Neural cell (in vitro differentiated cells): Measurements from ENCODE around the gene STMN3. TPM values are rescaled to one million over a fixed set of nuclear protein-coding genes. Genes with fewer than 3 reads are reported as not detected.

Experiments
- H2AFZ ChIP-seq: fragments of 200-600, 300-800 bp; sonication (generic), shearing (Covaris generic); 2 replicates; pipeline ENCODE4 v1.6.0; 2014; ENCODE audit warnings: low read depth, mild to moderate bottlenecking, antibody characterized with exemption, low read length, moderate library complexity
- H3F3A ChIP-seq: fragments of 200-600 bp; shearing (Covaris generic); 2 replicates; pipeline ENCODE4 v1.6.1; 2016; ENCODE audit warnings: mild to moderate bottlenecking, moderate library complexity, mixed read lengths, antibody characterized with exemption, low read length; ENCODE audit not compliant: insufficient read depth, poor library complexity, severe bottlenecking
- H3K27ac ChIP-seq: fragments of 200-600, 300-800 bp; sonication (generic), shearing (Covaris generic); 2 replicates; pipeline ENCODE4 v1.5.1; 2014; ENCODE audit warnings: mild to moderate bottlenecking, low read length, moderate library complexity
- H3K27me3 ChIP-seq: fragments of 300-800, 200-600 bp; sonication (generic), shearing (Covaris generic); 2 replicates; pipeline ENCODE4 v1.6.0; 2014; ENCODE audit warnings: mild to moderate bottlenecking, low read depth, low read length, moderate library complexity; ENCODE audit not compliant: insufficient read depth
- H3K36me3 ChIP-seq: fragments of 300-800, 200-600 bp; sonication (generic), shearing (Covaris generic); 2 replicates; pipeline ENCODE4 v1.5.1; 2014; ENCODE audit warnings: mild to moderate bottlenecking, antibody characterized with exemption, low read length, moderate library complexity; ENCODE audit not compliant: insufficient read depth
- H3K4me2 ChIP-seq: fragments of 300-800, 200-600 bp; sonication (generic), shearing (Covaris generic); 2 replicates; pipeline ENCODE4 v1.6.0; 2014; ENCODE audit warnings: mild to moderate bottlenecking, low read length
- H3K4me3 ChIP-seq: fragments of 300-800, 200-600 bp; sonication (generic), shearing (Covaris generic); 2 replicates; pipeline ENCODE4 v1.5.1; 2014; ENCODE audit warnings: mild to moderate bottlenecking, low read length, moderate library complexity
- H3K79me2 ChIP-seq: fragments of 200-600 bp; shearing (Covaris generic); replicated peaks from 2 replicates; pipeline ENCODE4 v1.6.0; 2014; ENCODE audit warnings: mild to moderate bottlenecking, low read length, moderate library complexity; ENCODE audit not compliant: insufficient read depth
- H3K9ac ChIP-seq: fragments of 300-800, 200-600 bp; sonication (generic), shearing (Covaris generic); 2 replicates; pipeline ENCODE4 v1.6.1; 2016; ENCODE audit warnings: mild to moderate bottlenecking, low read length, mixed read lengths
- H3K9me2 ChIP-seq: fragments of 200-600 bp; shearing (Covaris generic); 2 replicates; pipeline ENCODE4 v1.6.1; 2016; ENCODE audit warnings: mild to moderate bottlenecking, low read length, mixed read lengths; ENCODE audit not compliant: insufficient read depth
- H3K9me3 ChIP-seq: fragments of 200-600, 300-800 bp; sonication (generic), shearing (Covaris generic); 2 replicates; pipeline ENCODE4 v1.6.1; 2016; ENCODE audit warnings: mild to moderate bottlenecking, mixed run types, low read length, moderate library complexity, mixed read lengths
- H4K20me1 ChIP-seq: fragments of 200-600 bp; shearing (Covaris generic); 2 replicates; pipeline ENCODE4 v1.6.1; 2016; ENCODE audit warnings: mild to moderate bottlenecking, mixed run types; ENCODE audit not compliant: insufficient read depth
- CTCF ChIP-seq: fragments of 450-650 bp; IDR thresholded peaks from 2 replicates; pipeline ENCODE4 v1.5.1; 2014; ENCODE audit warnings: antibody characterized with exemption, mild to moderate bottlenecking, moderate library complexity; ENCODE audit not compliant: poor library complexity, severe bottlenecking
- EP300 ChIP-seq: fragments of 450-650 bp; conservative IDR thresholded peaks from 2 replicates; pipeline ENCODE4 v1.6.1; 2014; ENCODE audit warnings: antibody characterized with exemption, mild to moderate bottlenecking, moderate library complexity; ENCODE audit not compliant: poor library complexity, severe bottlenecking
- EZH2 ChIP-seq: fragments of 200-600, 300-800 bp; shearing (Covaris generic), sonication (generic); IDR thresholded peaks from 2 replicates; pipeline ENCODE4 v1.6.1; 2014; ENCODE audit warnings: antibody characterized with exemption, low read length, borderline replicate concordance, mild to moderate bottlenecking; ENCODE audit not compliant: insufficient read depth, poor library complexity, severe bottlenecking
- MXI1 ChIP-seq: fragments of 450-650 bp; conservative IDR thresholded peaks from 2 replicates; pipeline ENCODE4 v1.6.1; 2014; ENCODE audit warnings: antibody characterized with exemption, mild to moderate bottlenecking; ENCODE audit not compliant: poor library complexity, severe bottlenecking
- POLR2AphosphoS5 ChIP-seq: IDR thresholded peaks from 2 replicates; pipeline ENCODE4 v1.6.1; 2012
- RAD21 ChIP-seq: fragments of 450-650 bp; conservative IDR thresholded peaks from 2 replicates; pipeline ENCODE4 v1.6.1; 2014; ENCODE audit warnings: antibody characterized with exemption, mild to moderate bottlenecking, moderate library complexity
- REST ChIP-seq: IDR thresholded peaks from 2 replicates; pipeline ENCODE4 v1.6.1; 2012; ENCODE audit warnings: borderline replicate concordance
- SMC3 ChIP-seq: fragments of 450-650 bp; conservative IDR thresholded peaks from 2 replicates; pipeline ENCODE4 v1.6.1; 2014; ENCODE audit warnings: antibody characterized with exemption, mild to moderate bottlenecking, moderate library complexity; ENCODE audit not compliant: poor library complexity
- TAF1 ChIP-seq: IDR thresholded peaks from 2 replicates; pipeline ENCODE4 v1.6.1; 2012; ENCODE audit warnings: low read depth
- polyA plus RNA-seq: library from polyadenylated mRNA; depleted of rRNA; stranded (reverse); fragments of >200 nt; gene quantifications from 2 replicates; pipeline ENCODE4 v1.2.3, GENCODE V29; 2014

The STMN3 gene
- polyA plus RNA-seq, 1 donor from 2014 or later, result 268 TPM

- no peak overlapping the region for H3K9ac ChIP-seq
- H3K36me3 ChIP-seq, result no peaks in the 10 kb centered on the region
- H3K27me3 ChIP-seq, result no peaks in the 10 kb centered on the region
- no peaks in the 10 kb centered on the region for H3K9me3 ChIP-seq
- no peaks in the 10 kb centered on the region for H3K79me2 ChIP-seq
- TF ChIP-seq REST (no peak), TAF1 (no peak), RAD21 (no peak), EP300 (no peak), MXI1 (no peak), SMC3 (no peak), EZH2 (no peak), POLR2AphosphoS5 (no peak), CTCF (no peak)
- H3K4me2 ChIP-seq, result no peak overlapping the region
- no peak overlapping the region for H2AFZ ChIP-seq
- H4K20me1 ChIP-seq, result no peaks in the 10 kb centered on the region
- no peak overlapping the region for H3K4me3 ChIP-seq
- H3F3A ChIP-seq, result no peaks in the 10 kb centered on the region
- no peaks in the 10 kb centered on the region for H3K9me2 ChIP-seq
- no peak overlapping the region for H3K27ac ChIP-seq
These were observed 47.2 kb upstream of the STMN3 start for GRCh38 chr20:63700199-63701050.

GRCh38 chr20:63699466-63700198 is 46.4 kb upstream of the STMN3 start:
- no peaks in the 10 kb centered on the region for H3K9me3 ChIP-seq
- H3K79me2 ChIP-seq, result no peaks in the 10 kb centered on the region
- H3K9ac ChIP-seq, result no peak overlapping the region
- no peaks in the 10 kb centered on the region for H3K9me2 ChIP-seq
- no peaks in the 10 kb centered on the region for H3K36me3 ChIP-seq
- no peaks in the 10 kb centered on the region for H3K27me3 ChIP-seq
- no peak overlapping the region for H2AFZ ChIP-seq
- H3K27ac ChIP-seq, result no peak overlapping the region
- H3F3A ChIP-seq, result no peaks in the 10 kb centered on the region
- H4K20me1 ChIP-seq, result no peaks in the 10 kb centered on the region
- no peak overlapping the region for H3K4me3 ChIP-seq
- no peak for TF ChIP-seq EZH2
- no peak for TF ChIP-seq EP300
- no peak for TF ChIP-seq RAD21
- TF ChIP-seq POLR2AphosphoS5, result no peak
- no peak for TF ChIP-seq TAF1
- no peak for TF ChIP-seq MXI1
- no peak for TF ChIP-seq SMC3
- TF ChIP-seq REST, result no peak
- no peak for TF ChIP-seq CTCF
- no peak overlapping the region for H3K4me2 ChIP-seq
